Activated naive CD4-positive, alpha-beta T cell treated with anti-CD3 and anti-CD28 coated beads, Interleukin-2, amount 50 U/mL, for 72 hours (primary cell): ENCODE data around the gene CDH16. TPM values are rescaled to one million over a fixed set of nuclear protein-coding genes. Genes with fewer than 3 reads are reported as not detected.
"Not testable (repeated sequence)": the region's sequence is repeated elsewhere in the genome, so short reads cannot be mapped to it uniquely, and the experiment has no call there.

Source experiments
- ATAC-seq, 2 donors: fragments of 150-1000 bp; cut with Tn5 transposase; 2 replicates each; pipeline ENCODE4 v1.10.0; 2021; ENCODE audit warnings: mild to moderate bottlenecking in 2 of 2, moderate library complexity in 2 of 2
- DNase-seq, 2 donors: peaks; one replicate each; pipeline ENCODE4 v3.0.0; 2021 to 2022; ENCODE audit warnings: low spot score in 2 of 2
- H3K27ac Mint-ChIP-seq, 2 donors: one replicate each; pipeline ENCODE4 v1.8.0; 2022; ENCODE audit warnings: mild to moderate bottlenecking in 2 of 2, mixed read lengths in 2 of 2
- H3K36me3 Mint-ChIP-seq, 2 donors: one replicate each; pipeline ENCODE4 v1.8.0; 2022; ENCODE audit warnings: mixed read lengths in 2 of 2
- H3K9me3 Mint-ChIP-seq, 2 donors: one replicate each; pipeline ENCODE4 v1.8.0; 2022; ENCODE audit warnings: mixed read lengths in 2 of 2
- total RNA-seq, 2 donors: library from RNA; stranded (reverse); gene quantifications; one replicate each; pipeline ENCODE4 v1.2.3, GENCODE V29; 2022

CDH16 gene, protein sequence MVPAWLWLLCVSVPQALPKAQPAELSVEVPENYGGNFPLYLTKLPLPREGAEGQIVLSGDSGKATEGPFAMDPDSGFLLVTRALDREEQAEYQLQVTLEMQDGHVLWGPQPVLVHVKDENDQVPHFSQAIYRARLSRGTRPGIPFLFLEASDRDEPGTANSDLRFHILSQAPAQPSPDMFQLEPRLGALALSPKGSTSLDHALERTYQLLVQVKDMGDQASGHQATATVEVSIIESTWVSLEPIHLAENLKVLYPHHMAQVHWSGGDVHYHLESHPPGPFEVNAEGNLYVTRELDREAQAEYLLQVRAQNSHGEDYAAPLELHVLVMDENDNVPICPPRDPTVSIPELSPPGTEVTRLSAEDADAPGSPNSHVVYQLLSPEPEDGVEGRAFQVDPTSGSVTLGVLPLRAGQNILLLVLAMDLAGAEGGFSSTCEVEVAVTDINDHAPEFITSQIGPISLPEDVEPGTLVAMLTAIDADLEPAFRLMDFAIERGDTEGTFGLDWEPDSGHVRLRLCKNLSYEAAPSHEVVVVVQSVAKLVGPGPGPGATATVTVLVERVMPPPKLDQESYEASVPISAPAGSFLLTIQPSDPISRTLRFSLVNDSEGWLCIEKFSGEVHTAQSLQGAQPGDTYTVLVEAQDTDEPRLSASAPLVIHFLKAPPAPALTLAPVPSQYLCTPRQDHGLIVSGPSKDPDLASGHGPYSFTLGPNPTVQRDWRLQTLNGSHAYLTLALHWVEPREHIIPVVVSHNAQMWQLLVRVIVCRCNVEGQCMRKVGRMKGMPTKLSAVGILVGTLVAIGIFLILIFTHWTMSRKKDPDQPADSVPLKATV
- total RNA-seq, result not detected

GRCh38 chr16:66918803-66919568 lies at the start of gene CDH16:
Gene CDH16, minus strand, starts transcription at chr16:66918885. Its CDS starts 820 bp downstream, at chr16:66918065.
- Mint-ChIP-seq H3K9me3 (no peaks in the 10 kb centered on the region), H3K36me3 (no peaks in the 10 kb centered on the region), H3K27ac (no peak within 1 kb of the TSS)
- ATAC-seq (no peak), DNase-seq (no peak)

DNA sequence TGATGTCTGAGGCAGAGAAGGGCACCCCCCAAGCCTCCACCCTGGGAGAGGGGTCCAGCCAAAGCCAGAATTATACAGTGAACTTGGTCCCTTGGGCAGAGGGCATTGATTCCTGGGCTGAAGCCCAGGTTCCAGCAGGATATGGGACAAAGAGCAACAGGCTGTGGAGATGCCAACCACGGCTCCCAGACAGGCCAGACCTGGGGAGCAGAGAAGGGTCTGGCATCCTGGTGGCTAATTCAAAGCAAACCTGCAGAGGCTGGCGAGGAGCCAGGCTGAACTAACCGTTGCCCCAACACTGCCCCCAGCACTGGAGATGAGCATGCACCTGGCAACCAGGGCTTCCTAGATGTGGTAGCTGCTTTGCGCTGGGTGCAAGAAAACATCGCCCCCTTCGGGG lies 45.4 kb upstream of the CDH16 start:
- Mint-ChIP-seq H3K27ac (no peak overlapping the region), H3K9me3 (no peaks in the 10 kb centered on the region), H3K36me3 (no peaks in the 10 kb centered on the region)
- DNase-seq, result no peak
- no peak for ATAC-seq

DNA sequence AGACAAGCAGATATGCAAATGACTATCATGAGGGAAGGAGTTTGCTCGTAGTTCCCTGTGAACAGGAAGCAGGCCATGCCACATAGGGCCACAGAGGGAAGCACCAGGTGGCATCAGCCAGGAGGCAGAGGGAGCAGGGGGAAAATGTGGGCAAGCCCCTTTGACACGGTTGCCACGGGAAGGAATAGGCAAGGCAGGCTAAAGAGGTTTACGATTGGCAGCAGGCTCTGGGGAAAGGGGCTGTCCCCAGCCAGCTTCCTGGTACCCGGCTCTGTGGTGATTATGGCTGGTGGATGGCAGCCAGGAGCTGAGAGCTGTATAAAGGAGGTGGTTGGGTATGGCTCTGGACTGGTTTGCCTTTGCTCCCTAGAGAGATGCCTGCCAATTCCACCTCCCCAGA lies 43.2 kb upstream of the CDH16 start:
- H3K27ac Mint-ChIP-seq, result peak overlapping the region; percentile 12 to 67
- DNase-seq (no peak), ATAC-seq (peak in 1 of 2 donors; percentile 81)
- H3K36me3 Mint-ChIP-seq, result no peaks in the 10 kb centered on the region
- no peaks in the 10 kb centered on the region for H3K9me3 Mint-ChIP-seq

DNA sequence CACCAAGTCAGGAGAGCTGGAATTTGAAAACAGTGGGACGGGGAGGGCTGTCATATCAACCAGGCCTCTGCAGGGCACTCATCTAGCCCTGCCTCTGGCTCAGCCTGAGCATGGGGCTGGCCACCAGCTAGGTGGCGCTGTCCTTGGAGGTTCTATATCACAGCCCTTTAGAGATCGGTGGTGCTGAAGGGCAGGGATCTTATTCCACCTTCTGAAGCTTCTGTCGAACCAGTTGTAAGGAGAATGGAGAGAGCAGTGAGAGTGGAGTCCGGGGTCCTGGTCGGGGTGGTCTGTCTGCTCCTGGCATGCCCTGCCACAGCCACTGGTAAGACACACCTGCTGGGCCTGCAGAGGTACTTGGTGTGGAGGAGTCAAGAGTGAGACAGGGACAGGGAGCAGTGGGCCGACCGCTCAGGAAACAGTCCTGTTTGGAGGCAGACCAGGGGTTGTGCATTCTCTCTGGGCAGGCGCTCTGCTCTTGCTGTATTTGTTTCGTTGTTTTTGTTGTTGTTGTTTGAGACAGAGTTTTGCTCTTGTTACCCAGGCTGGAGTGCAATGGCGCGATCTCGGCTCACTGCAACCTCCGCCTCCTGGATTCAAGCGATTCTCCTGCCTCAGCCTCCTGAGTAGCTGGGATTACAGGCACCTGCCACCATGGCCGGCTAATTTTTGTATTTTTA lies 42.5 kb upstream of the CDH16 start, which contains the start of gene CES3:
TSS of gene CES3 (plus strand) at position 202 of the 680 bp plus-strand sequence. CDS start at position 244, 42 bp downstream.
- ATAC-seq (peak; percentile 84 to 91), DNase-seq (peak in 1 of 2 donors; percentile 75)
- H3K36me3 Mint-ChIP-seq, result no peaks in the 10 kb centered on the region
- H3K9me3 Mint-ChIP-seq, result no peaks in the 10 kb centered on the region
- peak within 1 kb of the TSS; percentile 61 to 67 for H3K27ac Mint-ChIP-seq

- Mint-ChIP-seq H3K36me3 (no peaks in the 10 kb centered on the region), H3K9me3 (no peaks in the 10 kb centered on the region), H3K27ac (peak overlapping the region in 1 of 2 donors; percentile 61)
- DNase-seq (no peak), ATAC-seq (no peak)
These were observed 41.6 kb upstream of the CDH16 start for GRCh38 chr16:66960270-66960669.

DNA sequence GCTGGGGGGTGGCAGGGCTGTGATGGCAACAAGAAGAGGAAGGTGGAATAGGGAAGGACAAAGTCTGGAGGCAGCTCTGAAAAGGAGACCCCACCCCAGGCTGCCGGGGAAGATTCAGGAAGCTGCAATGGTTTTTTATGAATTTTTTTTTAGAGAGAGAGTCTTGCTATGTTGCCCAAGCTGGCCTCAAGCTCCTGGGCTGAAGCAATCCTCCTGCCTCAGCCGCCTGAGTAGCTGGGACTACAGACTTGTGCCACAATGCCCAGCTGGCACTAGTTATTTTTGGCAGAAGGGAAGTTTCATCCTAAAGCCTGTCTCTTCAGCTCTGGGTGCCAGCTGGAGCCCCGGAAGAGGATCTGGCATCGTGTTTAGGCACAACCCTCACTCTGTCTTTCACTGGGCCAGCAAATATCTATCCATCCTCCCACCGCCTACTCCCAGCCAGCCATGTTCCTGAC lies 41.0 kb upstream of the CDH16 start:
- Mint-ChIP-seq H3K27ac (no peak overlapping the region), H3K9me3 (no peaks in the 10 kb centered on the region), H3K36me3 (no peaks in the 10 kb centered on the region)
- DNase-seq (no peak), ATAC-seq (no peak)

DNA sequence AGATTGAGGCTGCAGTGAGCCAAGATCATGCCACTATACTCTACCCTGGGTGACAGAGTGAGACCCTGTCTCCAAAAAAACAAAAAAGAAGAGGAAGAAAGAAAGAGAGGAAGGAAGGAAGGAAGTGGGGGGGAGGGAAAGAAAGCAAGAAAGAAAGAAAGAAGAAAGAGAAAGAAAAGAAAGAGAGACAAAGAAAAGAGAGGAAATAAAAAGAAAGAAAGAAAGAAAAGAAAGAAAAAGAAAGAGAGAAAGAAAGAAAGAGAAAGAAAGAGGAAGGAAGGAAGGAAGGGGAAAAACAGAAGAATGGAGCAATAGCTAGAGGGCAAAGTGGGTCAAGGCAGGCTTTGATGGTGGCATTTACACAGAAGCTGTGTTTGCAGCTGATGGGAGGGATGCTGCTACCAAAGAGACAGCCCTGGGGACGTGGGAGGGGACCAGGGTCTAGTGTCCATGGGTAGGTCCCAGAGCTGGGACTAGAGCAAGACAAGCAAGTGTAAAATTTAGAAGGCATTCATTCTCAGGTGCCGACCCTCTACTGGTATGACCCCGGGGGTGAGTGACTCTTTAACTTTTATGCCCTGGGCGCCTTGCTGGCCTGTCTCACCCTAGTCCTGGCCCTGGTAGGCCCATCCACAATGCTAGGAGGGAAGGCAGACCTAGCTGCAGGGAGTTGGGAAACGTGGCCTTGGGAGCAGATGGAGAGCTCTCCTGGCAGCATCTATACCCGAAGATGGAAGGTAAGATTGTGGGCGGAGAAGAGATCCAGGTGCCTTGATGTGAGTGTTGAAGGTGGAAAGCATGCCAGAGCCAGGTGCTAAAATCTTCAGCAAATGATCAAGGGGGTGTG lies 40.4 kb upstream of the CDH16 start:
- H3K9me3 Mint-ChIP-seq, result no peaks in the 10 kb centered on the region
- DNase-seq (no peak), ATAC-seq (no peak)
- H3K36me3 Mint-ChIP-seq, result no peaks in the 10 kb centered on the region
- no peak overlapping the region for H3K27ac Mint-ChIP-seq

- not testable (repeated sequence) for ATAC-seq, DNase-seq, H3K27ac Mint-ChIP-seq, H3K9me3 Mint-ChIP-seq, H3K36me3 Mint-ChIP-seq
These were observed 37.4 kb upstream of the CDH16 start for GRCh38 chr16:66956154-66956457.

- not testable (repeated sequence) for H3K36me3 Mint-ChIP-seq, ATAC-seq, H3K9me3 Mint-ChIP-seq, H3K27ac Mint-ChIP-seq, DNase-seq
These were observed 36.9 kb upstream of the CDH16 start for GRCh38 chr16:66955363-66956153.

GRCh38 chr16:66954097-66954659 lies 35.5 kb upstream of the CDH16 start:
- peaks cover 0 to 5% of the 10 kb centered on the region in 2 donors for H3K36me3 Mint-ChIP-seq
- no peak overlapping the region for H3K27ac Mint-ChIP-seq
- DNase-seq (peak in 1 of 2 donors; percentile 82), ATAC-seq (peak; percentile 77 to 80)
- H3K9me3 Mint-ChIP-seq, result no peaks in the 10 kb centered on the region

DNA sequence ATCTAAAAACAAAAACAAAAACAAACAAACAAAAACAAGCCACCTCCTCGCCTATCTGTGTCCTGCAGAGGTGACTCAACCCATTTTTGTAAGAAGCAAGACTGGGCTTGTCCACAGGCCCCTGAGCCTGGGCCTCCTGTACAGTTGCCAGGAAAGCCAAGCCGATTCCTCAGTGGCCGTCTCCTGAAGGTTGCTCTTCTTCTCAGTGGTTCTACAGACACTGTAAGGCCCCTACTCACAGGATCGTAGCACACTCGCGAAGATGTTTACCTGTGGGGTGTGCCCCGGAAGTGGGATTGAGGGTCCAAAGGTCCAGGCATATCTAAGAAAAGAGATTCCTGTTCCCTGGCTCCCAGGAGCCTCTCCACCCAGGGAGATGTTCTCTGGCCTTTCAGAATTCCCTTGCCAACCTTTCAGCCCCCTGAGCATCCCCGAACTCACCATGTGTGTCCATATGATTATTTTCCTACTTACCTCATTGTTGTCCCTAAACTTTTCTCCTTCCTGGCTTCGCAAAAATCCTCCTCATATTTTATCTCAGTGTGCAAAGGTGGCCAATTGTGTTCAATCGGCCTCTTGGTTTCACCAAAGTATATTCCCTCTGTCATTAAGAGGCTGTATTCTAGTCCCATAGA lies 34.9 kb upstream of the CDH16 start:
- no peak for DNase-seq
- H3K27ac Mint-ChIP-seq, result no peak overlapping the region
- no peaks in the 10 kb centered on the region for H3K9me3 Mint-ChIP-seq
- H3K36me3 Mint-ChIP-seq, result peaks cover 0 to 7% of the 10 kb centered on the region in 2 donors
- ATAC-seq, result peak in 1 of 2 donors; percentile 6

DNA sequence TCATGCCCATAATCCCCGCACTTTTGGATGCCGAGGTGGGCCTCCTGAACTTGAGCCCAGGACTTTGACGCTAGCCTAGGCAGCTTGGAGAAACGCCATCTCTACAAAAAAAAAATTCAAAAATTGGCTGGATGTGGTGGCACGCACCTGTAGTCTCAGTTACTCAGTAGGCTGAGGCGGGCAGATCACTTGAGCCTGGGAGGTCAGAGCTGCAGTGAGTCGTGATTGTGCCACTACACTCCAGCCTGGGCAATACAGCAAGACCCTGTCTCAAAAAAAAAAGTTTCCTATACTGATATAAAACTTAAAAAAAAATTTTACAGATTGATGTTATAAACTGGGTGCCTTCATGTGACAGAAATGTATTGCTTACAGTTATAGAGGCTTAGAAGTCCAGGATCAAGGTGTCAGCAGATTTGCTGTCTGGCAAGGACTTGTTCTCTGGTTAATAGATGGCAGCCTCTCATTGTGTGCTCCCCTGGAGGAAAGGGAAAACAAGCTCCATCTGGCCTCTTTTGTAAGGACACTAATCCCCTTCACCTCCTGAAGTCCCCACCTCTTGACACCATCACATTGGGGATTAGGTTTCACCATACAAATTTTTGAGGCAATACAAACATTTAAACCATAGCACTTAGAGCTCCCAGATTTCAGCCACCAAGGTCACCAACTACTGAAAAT lies 33.9 kb upstream of the CDH16 start:
- ATAC-seq, result no peak
- Mint-ChIP-seq H3K27ac (no peak overlapping the region), H3K9me3 (no peaks in the 10 kb centered on the region), H3K36me3 (peaks cover 0 to 10% of the 10 kb centered on the region in 2 donors)
- no peak for DNase-seq

GRCh38 chr16:66950971-66951790 lies 32.5 kb upstream of the CDH16 start:
- Mint-ChIP-seq H3K27ac (no peak overlapping the region), H3K36me3 (peaks cover 0 to 10% of the 10 kb centered on the region in 2 donors), H3K9me3 (no peaks in the 10 kb centered on the region)
- DNase-seq (no peak), ATAC-seq (no peak)
